Occipital lobe (tissue), 2 donors: ENCODE measurements around the gene PIP5K1B. TPM values are rescaled to one million over a fixed set of nuclear protein-coding genes. Genes with fewer than 3 reads are reported as not detected.

Source experiments
- DNase-seq: peaks from one replicate; lab custom pipeline; 2025; lab: John Stamatoyannopoulos, UW
- total RNA-seq: library from RNA; depleted of rRNA; stranded (reverse); fragments of >200 nt; gene quantifications from one replicate; pipeline ENCODE4 v1.2.3, GENCODE V29; 2014

Gene PIP5K1B
- total RNA-seq, 1 donor from 2014 or later, result 2.7 TPM

- no peak for DNase-seq
Observed at GRCh38 chr9:68771376-68771775, 66.3 kb downstream of the PIP5K1B start.

- DNase-seq, result no peak
Observed at GRCh38 chr9:68775003-68775730, 70.1 kb downstream of the PIP5K1B start.

GRCh38 chr9:68777070-68777763 is 72.2 kb downstream of the PIP5K1B start:
- no peak for DNase-seq

GRCh38 chr9:68778635-68779034 is 73.6 kb downstream of the PIP5K1B start:
- no peak for DNase-seq

- peak; percentile 82 for DNase-seq
Observed at GRCh38 chr9:68779558-68780379, 74.7 kb downstream of the PIP5K1B start.

GRCh38 chr9:68780380-68780712 is 75.3 kb downstream of the PIP5K1B start:
- no peak for DNase-seq

GRCh38 chr9:68780720-68781119 is 75.7 kb downstream of the PIP5K1B start:
- no peak for DNase-seq

GRCh38 chr9:68781928-68782327 is 76.9 kb downstream of the PIP5K1B start:
- DNase-seq, result no peak

GRCh38 chr9:68782546-68782945 is 77.5 kb downstream of the PIP5K1B start:
- DNase-seq, result no peak

GRCh38 chr9:68785965-68786364 is 80.9 kb downstream of the PIP5K1B start:
- no peak for DNase-seq

- DNase-seq, result no peak
Observed at GRCh38 chr9:68791169-68791568, 86.1 kb downstream of the PIP5K1B start.

GRCh38 chr9:68793605-68794343 is 88.7 kb downstream of the PIP5K1B start:
- DNase-seq, result no peak

- no peak for DNase-seq
Observed at GRCh38 chr9:68794898-68795297, 89.9 kb downstream of the PIP5K1B start.

GRCh38 chr9:68795411-68795810 is 90.4 kb downstream of the PIP5K1B start:
- no peak for DNase-seq

- DNase-seq, result no peak
Observed at GRCh38 chr9:68797116-68797515, 92.1 kb downstream of the PIP5K1B start.

- no peak for DNase-seq
Observed at GRCh38 chr9:68798423-68798822, 93.4 kb downstream of the PIP5K1B start.

GRCh38 chr9:68800836-68801235 is 95.8 kb downstream of the PIP5K1B start:
- no peak for DNase-seq

- DNase-seq, result no peak
Observed at GRCh38 chr9:68802525-68803015, 97.5 kb downstream of the PIP5K1B start.

GRCh38 chr9:68804911-68805889 is 100.2 kb downstream of the PIP5K1B start:
- no peak for DNase-seq

GRCh38 chr9:68805890-68806517 is 101.0 kb downstream of the PIP5K1B start:
- DNase-seq, result no peak
